ENCODE measurements around the gene PARP14.
"Not testable (repeated sequence)": the region's sequence is repeated elsewhere in the genome, so short reads cannot be mapped to it uniquely, and the experiment has no call there.

PARP14 gene

DNA sequence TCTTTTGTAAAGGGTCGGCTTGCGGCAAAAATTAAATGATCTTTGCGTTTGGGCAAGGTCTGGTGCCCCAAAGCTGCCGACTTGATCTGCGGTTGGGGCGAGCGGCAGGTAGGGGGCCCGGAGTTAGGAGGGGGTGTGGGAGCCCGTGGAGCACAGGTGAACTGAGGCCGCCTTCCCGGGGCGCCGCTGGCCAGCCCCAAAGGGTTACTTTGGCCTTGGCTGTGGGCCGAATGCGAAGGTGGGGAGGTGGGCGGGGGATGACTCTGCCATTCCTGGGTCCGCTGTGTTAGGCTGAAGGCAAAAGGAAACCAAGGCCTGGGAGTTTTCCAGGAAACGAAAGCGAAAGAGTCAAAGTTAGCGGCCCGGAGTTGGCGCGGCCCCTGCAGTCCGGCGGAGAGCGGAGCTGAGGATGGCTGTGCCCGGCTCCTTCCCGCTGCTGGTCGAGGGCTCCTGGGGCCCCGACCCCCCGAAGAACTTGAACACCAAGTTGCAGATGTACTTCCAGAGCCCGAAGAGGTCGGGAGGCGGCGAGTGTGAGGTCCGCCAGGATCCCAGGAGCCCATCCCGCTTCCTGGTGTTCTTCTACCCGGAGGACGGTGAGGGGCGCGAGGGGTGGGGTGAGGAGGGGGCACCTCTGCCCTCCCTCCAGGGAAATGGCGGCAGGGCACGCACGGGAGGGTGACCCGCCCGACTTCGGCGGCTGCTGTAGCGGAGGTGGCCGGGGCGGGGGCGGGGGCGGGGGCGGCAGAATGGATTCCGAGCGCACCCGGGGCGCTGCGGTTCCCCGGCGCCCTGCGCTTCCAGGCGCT, at the start of gene PARP14:
TSS of gene PARP14 (plus strand) at position 365 of the 809 bp plus-strand sequence. CDS start at position 410, 45 bp downstream.
- peak; percentile 81 for DNase-seq (ENCODE audit: low spot score)

- DNase-seq (ENCODE audit: low spot score): no peak
Measured at GRCh38 chr3:122635789-122636188, 44.9 kb upstream of the PARP14 start.

DNA sequence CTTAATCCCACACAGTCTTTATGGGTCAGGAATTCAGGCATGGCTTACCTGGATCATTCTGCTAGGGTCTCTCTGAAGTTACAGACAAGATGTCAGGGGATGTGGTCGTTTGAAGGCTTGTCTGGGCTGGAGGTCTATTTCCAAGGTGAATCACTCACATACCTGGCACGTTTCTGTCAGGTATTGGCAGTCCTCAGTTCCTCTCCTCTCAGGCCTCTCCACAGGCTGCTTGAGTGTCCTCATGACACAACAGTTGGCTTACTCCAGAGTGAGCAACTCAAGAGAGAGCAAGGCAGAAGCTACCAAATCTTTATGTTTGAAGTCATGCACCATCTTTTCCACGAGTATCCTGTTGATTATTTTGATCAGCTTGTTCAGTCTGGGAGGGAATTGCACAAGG, 43.9 kb upstream of the PARP14 start:
- no peak for DNase-seq (ENCODE audit: low spot score)

DNA sequence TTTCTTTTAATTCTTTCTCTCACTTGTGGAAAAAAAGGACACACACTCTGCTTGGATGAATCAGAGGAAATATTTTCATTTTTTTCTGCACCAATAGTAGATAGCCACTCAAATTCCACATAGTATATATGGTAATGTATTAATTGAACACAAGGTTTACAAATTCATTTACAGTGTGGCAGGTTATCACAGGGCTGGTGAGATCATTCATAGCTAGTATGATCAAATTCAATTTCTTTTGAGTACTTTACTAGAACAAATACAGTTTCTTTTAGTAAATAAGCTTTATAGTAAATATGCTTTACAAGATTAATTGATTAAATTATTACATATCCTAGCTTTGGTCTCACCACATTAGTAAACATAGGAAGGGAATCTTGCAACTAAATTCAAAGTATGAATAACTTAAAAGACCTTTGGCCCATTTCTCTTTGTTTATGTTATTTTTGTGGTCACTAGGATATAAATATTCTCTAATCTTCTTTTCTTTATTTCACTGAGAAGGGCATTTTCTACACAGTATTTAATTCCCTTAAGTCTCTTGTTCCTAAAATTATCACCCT, 40.1 kb upstream of the PARP14 start:
- DNase-seq (ENCODE audit: low spot score): no peak

- no peak for DNase-seq (ENCODE audit: low spot score)
Measured at GRCh38 chr3:122642935-122643334, 37.7 kb upstream of the PARP14 start.

DNA sequence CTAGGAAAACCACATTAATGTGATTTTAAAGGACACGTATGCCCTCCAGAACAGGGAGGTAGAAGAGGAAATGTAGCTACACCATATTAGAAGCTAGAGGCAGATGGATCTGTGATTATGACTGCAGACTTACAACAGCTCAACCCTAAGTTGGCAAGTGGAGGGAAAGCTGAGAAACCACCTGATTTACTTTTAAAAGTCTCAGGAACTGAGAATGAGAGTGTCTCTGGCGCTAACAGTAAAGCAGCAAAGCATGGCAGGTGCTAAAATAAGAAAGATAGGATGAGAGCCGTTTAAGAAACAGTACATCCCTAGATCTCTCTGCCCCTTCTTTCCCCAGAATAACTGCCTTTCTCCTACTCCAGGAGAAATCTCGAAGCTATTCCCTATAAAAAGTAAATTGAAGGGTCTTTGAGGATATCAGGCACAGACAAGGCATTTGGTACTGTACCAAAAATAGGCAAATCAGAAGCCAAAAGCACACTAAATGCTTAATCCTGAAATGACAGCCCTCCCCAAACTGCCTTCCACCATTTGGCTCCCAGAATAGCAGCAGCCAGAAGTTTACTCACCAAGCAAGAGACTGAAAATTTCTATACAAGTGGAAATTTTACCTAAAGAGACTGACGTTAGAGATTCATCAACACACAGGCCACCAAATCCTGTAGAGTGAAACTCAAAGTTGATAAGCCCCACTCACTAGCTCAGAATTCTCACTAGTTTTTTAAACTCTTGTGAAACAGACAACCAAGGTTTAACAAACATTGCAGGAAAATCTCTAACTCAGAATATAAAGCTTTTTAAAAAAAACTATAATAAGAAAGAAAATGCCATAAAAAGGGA, 34.3 kb upstream of the PARP14 start:
- DNase-seq (ENCODE audit: low spot score): no peak

GRCh38 chr3:122651233-122651907, 29.3 kb upstream of the PARP14 start:
- not testable (repeated sequence) for DNase-seq (ENCODE audit: low spot score)

DNA sequence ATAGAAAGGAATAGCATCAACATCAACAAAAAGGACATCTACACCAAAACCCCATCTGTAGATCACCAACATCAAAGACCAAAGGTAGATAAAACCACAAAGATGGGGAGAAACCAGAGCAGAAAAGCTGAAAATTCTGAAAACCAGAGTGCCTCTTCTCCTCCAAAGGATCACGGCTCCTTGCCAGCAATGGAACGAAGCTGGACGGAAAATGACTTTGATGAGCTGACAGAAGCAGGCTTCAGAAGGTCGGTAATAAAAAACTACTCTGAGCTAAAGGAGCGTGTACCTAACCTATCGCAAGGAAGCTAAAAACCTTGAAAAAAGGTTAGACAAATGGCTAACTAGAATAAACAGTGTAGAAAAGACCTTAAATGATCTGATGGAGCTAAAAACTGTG, 28.7 kb upstream of the PARP14 start:
- not testable (repeated sequence) for DNase-seq (ENCODE audit: low spot score)

GRCh38 chr3:122658336-122658735, 22.3 kb upstream of the PARP14 start:
- not testable (repeated sequence) for DNase-seq (ENCODE audit: low spot score)

DNA sequence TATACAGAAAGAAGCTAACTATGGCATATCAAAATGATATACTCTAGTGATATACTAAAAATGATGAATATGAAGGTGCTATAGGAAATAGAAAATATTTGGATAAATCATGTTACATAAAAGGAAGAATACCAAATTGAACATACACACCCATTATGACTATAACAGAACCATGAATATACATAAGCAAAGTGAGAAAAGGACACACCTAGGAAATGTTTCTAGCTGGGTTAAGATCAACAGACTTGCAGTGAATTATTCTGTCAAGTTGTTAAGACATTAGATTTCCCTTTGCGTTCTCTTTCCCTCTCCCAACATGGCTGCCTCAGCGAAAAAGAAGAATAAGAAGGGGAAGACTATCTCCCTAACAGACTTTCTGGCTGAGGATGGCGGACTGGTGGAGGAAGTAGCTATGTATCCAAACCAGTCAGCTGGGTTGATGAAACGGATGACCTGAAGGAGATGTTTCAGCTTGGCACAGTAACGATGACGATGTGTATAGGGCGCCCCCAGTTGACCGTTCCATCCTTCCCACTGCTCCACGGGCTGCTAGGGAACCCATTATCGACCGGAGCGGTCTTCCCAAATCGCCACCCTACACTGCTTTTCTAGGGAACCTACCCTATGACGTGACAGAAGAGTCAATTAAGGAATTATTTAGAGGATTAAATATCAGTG, 20.2 kb upstream of the PARP14 start:
- no peak for DNase-seq (ENCODE audit: low spot score)

DNA sequence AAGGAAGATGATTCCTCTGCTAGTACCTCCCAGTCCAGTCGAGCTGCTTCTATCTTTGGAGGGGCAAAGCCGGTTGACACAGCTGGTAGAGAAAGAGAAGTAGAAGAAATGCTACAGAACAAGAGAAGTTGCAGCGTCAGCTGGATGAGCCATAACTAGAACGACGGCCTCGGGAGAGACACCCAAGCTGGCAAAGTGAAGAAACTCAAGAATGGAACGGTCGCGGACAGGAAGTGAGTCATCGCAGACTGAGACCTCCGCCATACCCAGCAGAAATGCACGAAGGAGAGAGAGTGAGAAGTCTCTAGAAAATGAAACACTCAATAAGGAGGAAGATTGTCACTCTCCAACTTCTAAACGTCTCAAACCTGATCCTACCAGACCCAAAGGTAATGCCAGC, 19.0 kb upstream of the PARP14 start:
- DNase-seq (ENCODE audit: low spot score): no peak

GRCh38 chr3:122662505-122662904, 18.1 kb upstream of the PARP14 start:
- DNase-seq (ENCODE audit: low spot score): no peak

GRCh38 chr3:122665226-122665786, 15.3 kb upstream of the PARP14 start:
- no peak for DNase-seq (ENCODE audit: low spot score)

DNA sequence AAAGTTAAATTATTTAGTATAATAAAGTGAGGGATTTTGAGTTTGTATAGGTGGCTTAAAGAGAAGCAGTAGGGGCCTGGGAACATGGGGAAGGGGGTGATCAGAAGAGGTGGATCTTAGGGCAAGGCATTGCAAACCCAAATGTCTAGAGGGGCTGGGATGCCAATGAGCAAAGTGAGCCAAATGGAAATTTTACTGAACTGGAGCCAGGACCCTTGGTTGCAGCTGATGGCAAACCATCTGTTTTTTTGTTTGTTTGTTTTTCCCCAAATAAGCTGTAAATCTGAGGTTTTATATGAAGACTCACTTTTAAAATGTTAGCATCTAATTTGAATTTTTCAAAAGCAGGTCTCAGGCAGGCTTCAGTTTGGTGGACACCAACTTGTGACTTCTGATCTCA, 14.8 kb upstream of the PARP14 start:
- no peak for DNase-seq (ENCODE audit: low spot score)

- DNase-seq (ENCODE audit: low spot score): no peak
Measured at GRCh38 chr3:122668930-122669730, 11.5 kb upstream of the PARP14 start.

GRCh38 chr3:122671553-122671952, 9.1 kb upstream of the PARP14 start:
- no peak for DNase-seq (ENCODE audit: low spot score)

DNA sequence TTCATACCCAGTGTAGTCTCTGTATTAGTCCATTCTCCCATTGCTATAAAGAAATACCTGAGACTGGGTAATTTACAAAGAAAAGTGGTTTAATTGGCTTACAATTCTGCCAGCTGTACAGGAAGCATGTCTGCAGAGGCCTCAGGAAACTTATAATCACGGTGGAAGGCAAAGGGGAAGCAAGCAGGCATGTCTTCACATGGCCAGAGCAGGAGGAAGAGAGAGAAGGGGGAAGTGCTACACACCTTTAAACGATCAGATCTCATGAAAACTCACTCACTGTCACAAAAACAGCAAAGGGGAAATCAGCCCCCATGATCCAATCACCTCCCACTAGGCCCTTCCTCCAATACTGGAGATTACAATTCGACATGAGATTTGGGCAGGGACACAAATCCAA, 6.3 kb upstream of the PARP14 start:
- DNase-seq (ENCODE audit: low spot score): no peak

DNA sequence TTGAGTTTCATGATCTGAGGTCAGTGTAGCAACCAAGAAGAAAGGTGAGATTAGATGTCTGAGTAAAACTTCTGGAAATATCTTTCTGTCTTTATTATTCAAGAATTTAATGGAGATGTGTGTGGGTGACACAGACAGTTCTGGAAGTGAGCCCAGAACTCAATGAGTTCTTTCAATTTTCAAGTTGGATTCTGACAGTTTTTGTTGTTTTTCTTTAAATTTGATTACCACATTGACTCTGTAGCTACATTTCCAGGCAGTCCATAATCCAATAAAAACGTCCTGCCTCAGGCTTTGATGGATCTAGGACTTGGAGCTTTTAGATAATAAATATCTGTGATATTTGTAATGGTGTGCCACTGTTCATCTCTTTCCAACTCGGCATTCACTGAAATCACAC, 3.9 kb upstream of the PARP14 start:
- DNase-seq (ENCODE audit: low spot score): no peak

- DNase-seq (ENCODE audit: low spot score): no peak
Measured at GRCh38 chr3:122677216-122677615, 3.4 kb upstream of the PARP14 start.

GRCh38 chr3:122678506-122678905, 2.1 kb upstream of the PARP14 start:
- no peak for DNase-seq (ENCODE audit: low spot score)
